ENCODE measurements around the gene TSSC4.

The TSSC4 gene

DNA sequence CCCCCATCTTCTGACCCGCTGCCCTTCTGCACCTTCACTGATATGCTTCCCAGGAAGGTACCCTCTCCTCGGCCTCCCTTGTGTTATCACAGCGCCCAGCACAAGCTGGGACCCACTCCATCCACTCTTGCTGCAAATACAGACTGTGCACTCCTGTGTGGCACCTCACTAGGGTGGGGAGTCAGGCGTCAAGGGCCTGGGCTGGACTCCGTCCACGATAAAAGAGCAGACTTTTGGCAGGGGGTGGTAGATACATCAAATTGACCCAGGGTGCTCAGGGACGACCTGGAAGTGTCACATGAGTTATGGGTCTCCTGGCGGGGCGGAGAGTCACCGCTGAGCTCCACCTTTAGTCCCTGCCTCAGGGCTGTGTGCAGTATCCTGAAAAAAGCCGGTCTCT, 42.9 kb downstream of the TSSC4 start:
- no peak for TF ChIP-seq CTCF (IDR thresholded peaks at IDR 0.05)
- Mint-ChIP-seq H3K9me3 (peaks cover 20% of the 10 kb centered on the region), H3K27me3 (ENCODE audit: low read depth, poor library complexity) (peaks cover 92% of the 10 kb centered on the region), H3K4me3 (peak overlapping the region; percentile 17), H3K27ac (no peak overlapping the region), H3K4me1 (peaks cover 3% of the 10 kb centered on the region), H3K36me3 (ENCODE audit: low read depth) (no peaks in the 10 kb centered on the region)
- no peak for DNase-seq

DNA sequence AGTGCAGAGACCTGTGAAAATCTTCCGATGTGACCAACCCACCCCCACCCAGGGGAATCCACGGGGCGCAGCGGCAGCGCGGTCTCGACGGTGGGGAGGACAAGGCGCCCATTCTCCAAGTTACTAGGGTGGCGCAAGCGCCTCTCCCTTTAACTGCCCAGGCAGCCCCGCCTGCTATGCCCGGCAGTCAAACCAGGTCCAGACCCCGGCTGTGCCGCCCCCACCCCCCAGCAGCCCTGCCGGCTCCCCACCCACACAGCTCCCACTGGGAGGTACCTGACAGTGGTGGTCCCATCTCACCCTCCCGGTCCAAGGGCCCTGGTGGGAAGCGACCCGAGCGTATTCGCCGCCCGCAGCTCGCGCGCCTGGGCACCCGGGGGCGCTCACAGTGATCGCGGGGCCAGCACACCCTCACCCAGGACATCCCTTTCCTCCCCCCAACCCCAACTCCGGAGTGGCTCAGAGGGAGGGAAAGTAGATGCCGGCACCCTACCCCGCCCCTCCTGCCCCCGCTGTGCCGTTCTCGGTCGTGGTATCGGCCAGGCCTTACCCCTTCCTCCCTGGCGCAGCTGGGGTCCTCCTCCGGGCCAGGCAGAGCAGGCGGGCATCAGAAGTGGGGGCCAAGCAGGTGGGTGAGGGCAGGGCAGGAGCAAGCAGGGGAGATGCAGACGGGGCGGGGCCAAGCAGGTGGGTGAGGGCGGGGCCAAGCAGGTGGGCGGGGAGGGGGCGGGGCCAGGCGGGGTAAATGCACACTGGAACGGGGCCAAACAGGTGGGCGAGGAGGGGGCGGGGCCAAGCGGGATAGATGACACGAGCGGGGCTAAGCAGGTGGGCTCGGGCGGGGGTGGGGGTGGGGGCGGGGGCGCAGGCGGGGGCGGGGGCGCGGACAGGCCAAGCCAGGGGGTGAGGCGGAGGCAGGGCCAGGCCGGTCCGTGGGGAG, 43.6 kb downstream of the TSSC4 start, which contains the start of gene TRPM5:
TSS of gene TRPM5 (minus strand) at position 634 of the 940 bp plus-strand sequence. CDS start 21,478 bp downstream, outside the sequence.
- peak within 1 kb of the TSS; percentile 74 for H3K4me3 Mint-ChIP-seq
- H3K4me1 Mint-ChIP-seq: peaks cover 3% of the 10 kb centered on the region
- H3K9me3 Mint-ChIP-seq: peaks cover 20% of the 10 kb centered on the region
- no peaks in the 10 kb centered on the region for H3K36me3 Mint-ChIP-seq (ENCODE audit: low read depth)
- TF ChIP-seq CTCF (IDR thresholded peaks at IDR 0.05): no peak
- DNase-seq: no peak
- no peak within 1 kb of the TSS for H3K27ac Mint-ChIP-seq
- H3K27me3 Mint-ChIP-seq (ENCODE audit: low read depth, poor library complexity): peaks cover 90% of the 10 kb centered on the region

DNA sequence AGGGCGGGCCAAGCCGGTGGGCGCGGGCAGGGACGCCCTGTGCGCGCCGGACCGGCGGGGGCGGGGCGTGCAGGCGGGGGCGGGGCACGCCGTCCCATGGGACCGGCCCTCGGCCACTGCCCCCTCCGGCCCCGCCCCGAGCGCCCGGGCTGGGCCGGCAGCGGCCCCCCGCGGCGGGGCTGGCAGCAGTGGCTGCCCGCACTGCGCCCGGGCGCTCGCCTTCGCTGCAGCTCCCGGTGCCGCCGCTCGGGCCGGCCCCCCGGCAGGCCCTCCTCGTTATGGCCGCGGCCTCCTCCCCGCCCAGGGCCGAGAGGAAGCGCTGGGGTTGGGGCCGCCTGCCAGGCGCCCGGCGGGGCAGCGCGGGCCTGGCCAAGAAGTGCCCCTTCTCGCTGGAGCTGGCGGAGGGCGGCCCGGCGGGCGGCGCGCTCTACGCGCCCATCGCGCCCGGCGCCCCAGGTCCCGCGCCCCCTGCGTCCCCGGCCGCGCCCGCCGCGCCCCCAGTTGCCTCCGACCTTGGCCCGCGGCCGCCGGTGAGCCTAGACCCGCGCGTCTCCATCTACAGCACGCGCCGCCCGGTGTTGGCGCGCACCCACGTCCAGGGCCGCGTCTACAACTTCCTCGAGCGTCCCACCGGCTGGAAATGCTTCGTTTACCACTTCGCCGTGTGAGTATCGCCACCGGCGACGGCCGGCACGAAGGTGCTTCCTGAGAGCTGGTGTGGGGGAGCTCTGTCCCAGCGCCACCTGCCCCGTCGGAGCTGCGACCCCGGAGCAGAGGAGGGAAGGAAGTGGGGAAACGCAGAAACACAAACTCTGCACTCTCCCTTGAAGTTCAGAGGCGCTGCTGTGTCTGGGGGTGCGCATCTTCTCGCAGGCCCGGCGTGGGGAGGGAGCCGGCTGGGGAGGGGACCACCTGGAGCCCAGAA, 44.5 kb downstream of the TSSC4 start, which contains the start of gene KCNQ1:
TSS of gene KCNQ1 (plus strand) at position 188 of the 925 bp plus-strand sequence. CDS start at position 279, 91 bp downstream.
- H3K27me3 Mint-ChIP-seq (ENCODE audit: low read depth, poor library complexity): peaks cover 87% of the 10 kb centered on the region
- peak within 1 kb of the TSS; percentile 74 for H3K4me3 Mint-ChIP-seq
- no peak for TF ChIP-seq CTCF (IDR thresholded peaks at IDR 0.05)

DNA sequence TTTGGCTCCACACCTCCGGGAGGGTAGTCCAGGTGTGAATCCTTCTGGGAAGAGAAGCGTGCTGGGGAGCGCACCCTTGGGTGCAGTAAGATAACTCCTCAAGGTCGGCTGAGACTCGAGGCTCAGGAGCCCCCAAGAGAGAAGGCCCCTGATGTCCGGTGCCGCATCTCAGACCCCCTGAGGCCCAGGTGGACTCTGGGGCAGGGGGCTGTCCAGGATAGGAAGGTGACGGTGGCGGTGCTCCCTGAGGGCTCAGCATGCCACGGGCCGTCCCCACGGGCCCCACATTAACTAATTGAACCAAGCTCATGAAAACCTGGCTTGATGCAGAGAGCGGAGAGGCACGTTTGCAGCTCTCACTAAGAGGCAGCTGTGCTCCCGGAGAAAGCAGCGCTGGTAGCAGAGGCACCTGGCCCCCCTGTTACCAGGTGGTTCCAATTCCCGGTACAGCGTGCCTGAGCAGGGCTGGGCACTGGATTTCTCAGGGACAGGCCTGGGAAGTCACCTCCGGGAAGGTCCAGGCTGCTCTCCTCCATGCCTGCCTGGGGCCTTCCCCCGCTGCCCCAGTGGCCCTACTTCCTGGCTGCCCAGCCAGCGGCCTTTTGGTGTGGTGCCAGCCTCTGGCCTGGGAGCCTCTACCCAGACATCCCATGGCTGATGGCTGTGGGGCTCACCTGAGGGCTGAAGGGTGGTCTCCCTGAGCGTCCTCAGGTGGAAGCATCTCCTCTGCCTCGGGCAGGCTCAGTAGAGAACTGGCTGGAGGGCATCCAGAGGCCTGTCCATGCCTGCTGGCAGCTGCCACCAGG, 45.4 kb downstream of the TSSC4 start:
- H3K4me3 Mint-ChIP-seq: peak overlapping the region; percentile 74
- H3K9me3 Mint-ChIP-seq: peaks cover 20% of the 10 kb centered on the region
- no peaks in the 10 kb centered on the region for H3K36me3 Mint-ChIP-seq (ENCODE audit: low read depth)
- no peak for TF ChIP-seq CTCF (IDR thresholded peaks at IDR 0.05)
- no peak overlapping the region for H3K27ac Mint-ChIP-seq
- no peak for DNase-seq
- H3K27me3 Mint-ChIP-seq (ENCODE audit: low read depth, poor library complexity): peaks cover 87% of the 10 kb centered on the region
- H3K4me1 Mint-ChIP-seq: peaks cover 3% of the 10 kb centered on the region

More for the DNA sequence above, 44.5 kb downstream of the TSSC4 start, which contains the start of gene KCNQ1:
- peak; percentile 77 for DNase-seq
- Mint-ChIP-seq H3K9me3 (peaks cover 20% of the 10 kb centered on the region), H3K27ac (no peak within 1 kb of the TSS), H3K4me1 (peaks cover 3% of the 10 kb centered on the region), H3K36me3 (ENCODE audit: low read depth) (no peaks in the 10 kb centered on the region)

GRCh38 chr11:2446590-2447252, 46.2 kb downstream of the TSSC4 start:
- Mint-ChIP-seq H3K9me3 (peaks cover 19% of the 10 kb centered on the region), H3K27me3 (ENCODE audit: low read depth, poor library complexity) (peaks cover 80% of the 10 kb centered on the region), H3K36me3 (ENCODE audit: low read depth) (no peaks in the 10 kb centered on the region), H3K27ac (no peak overlapping the region), H3K4me3 (no peak overlapping the region), H3K4me1 (peaks cover 3% of the 10 kb centered on the region)
- no peak for DNase-seq
- no peak for TF ChIP-seq CTCF (IDR thresholded peaks at IDR 0.05)

Data from nephron progenitor cell (in vitro differentiated cells).